ENCODE data around the gene MLXIP.
A peak's percentile ranks its signal among the peaks of the same experiment; 100 is the strongest.
"Not testable (repeated sequence)": the region's sequence is repeated elsewhere in the genome, so short reads cannot be mapped to it uniquely, and the experiment has no call there.

MLXIP gene

DNA sequence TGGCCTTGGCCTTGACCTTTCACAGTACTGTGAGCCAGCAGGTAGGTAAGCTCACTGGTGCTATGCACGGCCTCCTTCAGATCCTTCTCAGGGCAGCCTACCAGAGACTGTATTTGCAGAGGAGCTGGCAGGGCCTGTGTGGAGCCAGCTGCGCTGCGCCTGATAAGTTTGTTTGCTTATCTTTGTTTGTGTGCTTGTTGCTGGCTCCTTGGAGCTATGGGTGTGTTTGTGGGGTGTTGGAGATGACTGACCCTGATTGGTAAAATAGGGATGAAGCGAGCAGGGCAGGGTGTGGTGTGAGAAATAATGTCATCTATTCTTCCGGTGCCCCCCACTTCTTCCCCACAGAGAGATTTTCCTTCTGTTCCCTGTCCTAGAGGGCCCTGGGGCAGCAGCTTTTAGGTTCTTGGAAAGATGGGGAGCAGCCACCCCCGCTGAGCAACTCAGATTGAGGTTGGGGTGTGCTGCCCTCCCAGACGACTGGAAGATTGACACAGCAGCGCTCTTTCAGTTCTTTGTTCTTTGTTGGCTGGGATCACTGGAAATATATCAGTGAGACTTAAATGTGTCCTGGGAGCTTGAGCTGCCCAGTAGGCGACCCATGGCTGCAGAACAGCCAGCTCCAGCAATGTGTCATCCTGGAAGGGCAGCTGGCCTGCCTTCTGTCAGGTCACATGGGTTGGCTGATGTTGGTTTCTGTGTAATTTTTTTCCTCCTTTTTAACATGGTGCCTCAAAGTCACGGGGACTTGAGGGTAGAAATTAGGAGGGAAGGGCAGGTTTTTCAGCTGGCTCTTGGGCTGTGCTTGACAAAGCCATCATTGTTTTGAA, 19.6 kb downstream of the MLXIP start:
- peak; percentile 98 for DNase-seq

GRCh38 chr12:122099280-122099749, 20.8 kb downstream of the MLXIP start:
- DNase-seq = no peak

DNA sequence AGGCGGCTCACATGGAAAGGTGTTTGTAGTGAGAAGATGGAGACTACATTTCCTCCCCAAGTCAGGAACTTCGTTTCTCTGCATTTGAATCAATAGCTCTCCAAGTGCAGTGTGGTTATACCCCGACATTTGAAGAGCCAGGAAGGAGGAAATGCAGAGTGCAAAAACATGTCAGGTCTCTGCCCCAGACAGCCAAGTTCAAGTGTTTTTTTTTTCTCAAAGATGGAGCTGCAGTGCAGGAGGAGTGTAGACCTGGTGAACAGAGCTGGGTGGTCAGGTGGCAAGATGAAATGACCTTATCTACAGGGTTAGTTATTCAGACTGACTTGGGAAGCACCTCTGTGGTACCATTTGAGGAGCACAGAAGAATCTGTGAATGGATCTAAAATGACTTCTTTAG, 21.3 kb downstream of the MLXIP start:
- no peak for DNase-seq

GRCh38 chr12:122100568-122100967, 22.0 kb downstream of the MLXIP start:
- DNase-seq = no peak

DNA sequence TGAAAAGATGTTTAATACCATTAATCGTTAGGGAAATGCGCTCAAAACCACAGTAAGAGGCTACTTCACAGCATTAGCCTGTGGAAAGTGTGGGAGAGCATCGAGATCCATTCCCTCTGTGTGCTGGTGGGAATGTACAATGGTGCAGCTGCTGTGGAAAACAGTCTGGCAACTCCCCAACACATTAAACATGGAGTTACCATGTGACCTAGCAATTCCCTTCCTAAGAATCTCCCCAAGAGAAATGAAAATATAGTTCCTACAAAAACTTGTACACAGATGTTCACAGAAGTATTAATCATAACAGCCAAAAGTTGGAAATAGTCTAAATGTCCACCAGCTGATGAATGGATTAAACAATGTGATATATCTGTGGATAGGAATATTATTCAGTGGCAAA, 23.8 kb downstream of the MLXIP start:
- DNase-seq = no peak

GRCh38 chr12:122104844-122105243, 26.3 kb downstream of the MLXIP start:
- no peak for DNase-seq

DNA sequence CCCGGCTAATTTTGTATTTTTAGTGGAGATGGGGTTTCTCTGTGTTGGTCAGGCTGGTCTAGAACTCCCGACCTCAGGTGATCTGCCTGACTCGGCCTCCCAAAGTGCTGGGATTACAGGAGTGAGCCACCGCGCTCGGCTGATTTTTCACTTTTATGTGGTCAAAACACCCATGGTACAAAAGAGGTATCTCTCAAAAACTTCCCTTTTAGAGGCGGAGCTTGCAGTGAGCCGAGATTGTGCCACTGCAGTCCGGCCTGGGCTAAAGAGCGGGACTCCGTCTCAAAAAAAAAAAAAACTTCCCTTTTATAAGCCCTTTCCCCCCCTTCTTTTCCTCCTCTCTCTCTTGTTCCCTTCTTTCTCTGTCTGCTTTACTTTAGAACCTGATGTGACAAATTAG, 26.9 kb downstream of the MLXIP start:
- not testable (repeated sequence) for DNase-seq

DNA sequence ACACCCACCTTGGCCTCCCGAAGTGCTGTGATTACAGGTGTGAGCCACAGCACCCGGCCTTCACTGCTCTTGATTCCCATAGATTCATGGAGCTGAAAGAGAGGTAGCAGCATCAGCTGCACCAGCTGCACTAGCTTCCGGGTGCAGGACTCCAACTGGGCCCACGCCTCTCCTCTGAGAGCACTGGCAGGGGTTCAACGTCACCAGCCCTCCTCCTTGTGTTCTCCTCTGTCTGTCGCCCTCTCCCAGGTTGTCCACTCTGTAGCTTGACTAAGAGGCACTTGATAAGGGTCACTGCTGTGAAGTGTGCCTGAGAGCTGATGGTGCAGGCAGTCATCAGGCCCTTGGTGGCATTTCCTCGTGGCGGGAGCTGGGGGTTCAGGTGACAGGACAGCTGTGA, 28.3 kb downstream of the MLXIP start:
- DNase-seq = peak; percentile 51

DNA sequence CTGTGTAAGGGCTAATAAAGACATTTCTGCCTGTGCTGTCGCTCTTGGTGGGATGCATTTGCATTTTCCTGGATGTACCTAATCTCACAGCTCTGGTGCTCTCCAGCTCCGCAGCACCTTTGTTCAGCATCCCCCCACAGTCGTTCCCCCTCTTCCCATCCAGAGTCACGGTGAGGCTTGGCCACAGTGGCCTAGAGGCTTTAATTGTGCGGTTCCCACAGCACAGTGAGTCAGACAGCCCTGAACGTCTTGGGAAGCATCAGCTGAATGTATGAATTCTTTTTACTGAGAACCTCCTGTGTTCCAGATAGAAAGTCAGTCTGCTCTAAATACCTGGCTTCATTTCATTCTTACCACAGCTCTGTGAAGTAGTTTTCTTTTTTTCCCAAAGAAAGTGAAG, 28.7 kb downstream of the MLXIP start:
- DNase-seq = peak; percentile 51

GRCh38 chr12:122111089-122111641, 32.6 kb downstream of the MLXIP start:
- DNase-seq = peak; percentile 99

- DNase-seq = peak; percentile 92
Observed at GRCh38 chr12:122116707-122117535, 38.4 kb downstream of the MLXIP start.

DNA sequence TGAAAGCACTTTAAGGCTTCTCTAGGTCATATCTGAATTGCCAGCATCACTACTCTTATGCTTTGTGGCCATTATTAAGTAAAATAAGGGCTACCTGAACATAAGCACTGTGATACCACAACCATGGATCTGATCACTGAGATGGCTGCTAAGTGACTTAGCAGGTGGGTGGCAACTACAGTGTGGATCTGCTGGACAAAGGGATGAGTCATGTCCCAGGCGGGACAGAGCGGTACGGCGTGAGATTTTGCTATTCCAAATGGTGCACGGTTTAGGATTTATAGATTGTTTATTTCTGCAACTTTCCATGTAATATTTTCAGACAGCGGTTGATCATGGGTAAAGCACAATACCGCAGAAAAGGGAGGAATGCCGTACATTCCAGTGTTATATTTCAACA, 39.4 kb downstream of the MLXIP start:
- no peak for DNase-seq

GRCh38 chr12:122121341-122121740, 42.8 kb downstream of the MLXIP start:
- not testable (repeated sequence) for DNase-seq

- no peak for DNase-seq
Observed at GRCh38 chr12:122121745-122122144, 43.2 kb downstream of the MLXIP start.

GRCh38 chr12:122123051-122123760, 44.6 kb downstream of the MLXIP start:
- DNase-seq = peak; percentile 44

GRCh38 chr12:122123761-122124145, 45.2 kb downstream of the MLXIP start:
- no peak for DNase-seq

DNA sequence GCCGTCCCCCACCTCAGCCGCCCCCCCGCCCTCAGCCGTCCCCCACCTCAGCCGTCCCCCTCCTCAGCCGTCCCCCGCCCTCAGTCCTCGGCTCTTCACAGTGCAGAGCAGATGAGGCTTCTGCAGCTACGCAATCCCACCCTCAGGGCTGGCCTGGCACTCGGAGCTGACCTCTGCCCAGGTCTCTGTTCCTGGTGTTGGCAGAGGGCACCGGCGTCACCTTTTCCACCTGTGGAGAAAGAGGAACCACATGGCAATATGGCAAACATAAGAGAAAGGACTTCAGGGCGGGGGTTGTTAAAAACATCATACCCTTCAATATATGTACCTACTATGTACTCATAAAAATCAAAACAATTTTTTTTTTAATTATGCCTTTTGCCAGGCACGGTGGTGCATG, 45.8 kb downstream of the MLXIP start:
- no peak for DNase-seq

- no peak for DNase-seq
Observed at GRCh38 chr12:122125452-122126341, 47.1 kb downstream of the MLXIP start.

DNA sequence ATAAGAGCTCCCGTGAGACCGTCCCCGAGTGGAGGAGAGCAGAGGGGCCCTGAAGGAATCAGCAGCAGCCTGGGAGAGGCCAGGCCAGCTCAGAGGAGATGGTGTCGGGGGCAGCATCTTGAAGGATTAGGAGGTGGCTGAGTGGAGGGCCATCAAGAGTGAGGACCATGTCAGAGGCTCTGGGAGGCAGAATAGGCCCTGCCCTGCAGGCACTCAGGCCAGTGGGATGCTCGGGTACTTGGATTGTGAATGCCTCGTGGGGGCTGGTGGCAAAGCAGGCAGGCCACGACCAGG, 47.7 kb downstream of the MLXIP start:
- no peak for DNase-seq

DNA sequence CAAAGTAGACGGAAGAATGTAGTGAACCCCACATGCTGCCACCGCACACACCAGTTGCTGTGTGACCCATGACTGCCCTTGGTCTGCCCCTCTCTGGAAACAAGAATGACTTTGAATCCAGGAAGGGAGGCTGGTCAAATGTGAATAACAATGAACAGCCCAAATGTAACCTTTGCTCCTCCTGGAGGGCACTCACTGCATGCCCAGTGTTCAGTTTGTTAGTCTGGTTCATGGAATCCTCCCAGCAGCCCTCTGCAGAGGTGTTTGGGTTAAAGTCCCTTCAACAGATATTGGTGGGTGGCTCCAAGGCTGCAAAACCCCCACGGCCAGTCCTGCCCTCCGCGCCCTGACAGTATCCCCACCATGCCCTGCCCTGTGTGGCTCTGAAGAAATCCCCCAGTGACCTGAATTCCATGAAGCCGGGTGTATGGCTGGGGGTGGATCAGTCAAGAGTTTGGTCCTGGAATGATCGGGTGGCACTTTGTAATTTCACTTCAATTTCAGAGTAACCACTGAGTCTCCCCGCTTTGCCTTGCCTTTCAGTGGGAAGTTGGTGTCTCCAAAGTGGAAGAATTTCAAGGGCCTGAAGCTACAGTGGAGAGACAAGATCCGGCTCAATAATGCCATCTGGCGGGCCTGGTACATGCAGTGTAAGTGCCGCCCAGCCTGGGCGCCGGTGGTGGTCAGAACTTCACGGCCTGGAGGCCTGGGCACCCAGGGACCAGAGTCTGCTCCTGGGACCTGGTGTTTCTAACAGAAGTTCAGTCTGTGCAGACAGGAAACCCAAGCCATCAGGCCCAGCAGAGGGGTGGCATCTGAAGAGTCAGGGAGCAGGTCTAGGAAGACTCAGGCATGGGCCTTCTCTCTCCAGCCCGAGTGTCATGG, 48.4 kb downstream of the MLXIP start:
- DNase-seq = no peak

- DNase-seq = no peak
Observed at GRCh38 chr12:122127839-122128238, 49.3 kb downstream of the MLXIP start.

Measured in NCI-H526 treated with DMSO at 0.1 percent for 48 hours (cell line).